Transverse colon (tissue), 4 donors: ENCODE data around the gene GHITM. TPM values are rescaled to one million over a fixed set of nuclear protein-coding genes. Genes with fewer than 3 reads are reported as not detected.
A peak's percentile ranks its signal among the peaks of the same experiment; 100 is the strongest.

ENCODE experiments used
- DNase-seq: peaks from one replicate; pipeline ENCODE4 v3.0.0-alpha.2; 2019
- H3K27ac ChIP-seq, 4 donors: fragments of 200-600 bp; sonication (generic); 2 replicates each; pipeline ENCODE4 v1.5.1; 2016 to 2018; ENCODE audit warnings: inconsistent platforms in 4 of 4
- H3K27me3 ChIP-seq: fragments of 200-600 bp; sonication (generic); 2 replicates; pipeline ENCODE4 v1.5.1; 2017; ENCODE audit warnings: inconsistent platforms
- H3K36me3 ChIP-seq, 4 donors: fragments of 200-600 bp; sonication (generic); 2 replicates each; pipeline ENCODE4 v1.5.1; 2017 to 2019; ENCODE audit warnings: inconsistent platforms in 4 of 4
- H3K4me1 ChIP-seq, 4 donors: fragments of 200-600 bp; sonication (generic); 2 replicates each; pipeline ENCODE4 v1.5.1; 2017 to 2020; ENCODE audit warnings: inconsistent platforms in 4 of 4
- H3K4me3 ChIP-seq, 4 donors: fragments of 200-600 bp; sonication (generic); 1 replicate in 1 of 4; 2 replicates in 3 of 4; pipeline versions ENCODE4 v1.5.1 to v1.6.1; 2017 to 2019; ENCODE audit warnings: inconsistent platforms in 4 of 4
- H3K9me3 ChIP-seq, 2 donors: fragments of 200-600 bp; sonication (generic); 2 replicates each; pipeline ENCODE4 v1.5.1; 2017 to 2019; ENCODE audit warnings: inconsistent platforms in 2 of 2
- EP300 ChIP-seq: sonication (generic); formaldehyde crosslinking; IDR thresholded peaks from one replicate; pipeline ENCODE4 v1.6.1; 2017; ENCODE audit warnings: antibody characterized with exemption, low read depth
- POLR2A ChIP-seq: fragments of 450-650 bp; IDR thresholded peaks from one replicate; pipeline ENCODE4 v1.6.1; 2016; ENCODE audit warnings: antibody characterized with exemption, mild to moderate bottlenecking, moderate library complexity
- POLR2AphosphoS5 ChIP-seq, 3 donors: sonication (generic); formaldehyde crosslinking; IDR thresholded peaks; one replicate each; pipeline ENCODE4 v1.6.1; 2016; ENCODE audit warnings: antibody characterized with exemption in 3 of 3
- WGBS, 2 donors: methylation state at CpG; one replicate each; pipeline ENCODE4 v1.1.5; 2018; ENCODE audit warnings: low coverage in 1 of 2; 5-methylcytosine and 5-hydroxymethylcytosine counted together
- in situ Hi-C, 4 donors: fragments of 200-750 bp; cut with MboI; loops; one replicate each; pipeline versions ENCODE4 v1.15.0 to v1.15.1; 2017; ENCODE audit warnings: low sequenced_read_pairs in 3 of 4, low pct_ligation_motif_present in 1 of 4, low pct_unique_long_range_greater_than_20kb in 1 of 4
- intact Hi-C: fragments of 100-400 bp; cut with DNase I; formaldehyde crosslinking; loops from one replicate; pipeline ENCODE4 v1.15.1; 2023; ENCODE audit warnings: low total_unique reads
- total RNA-seq, 4 donors: library from RNA; depleted of rRNA; stranded (reverse); fragments of >200 nt; gene quantifications; one replicate each; pipeline ENCODE4 v1.1.0, GENCODE V29; 2016
- TF ChIP-seq, protein P1 (sequence below), 5 experiments: fragments of 200-600 bp in 3 of 5; fragments of 450-650 bp in 2 of 5; sonication (generic) in 3 of 5; IDR thresholded peaks; 1 replicate in 2 of 5; 2 replicates in 3 of 5; pipeline ENCODE4 v1.5.1; 2016 to 2017; ENCODE audit warnings: antibody characterized with exemption in 5 of 5, inconsistent platforms in 3 of 5, mild to moderate bottlenecking in 2 of 5, moderate library complexity in 1 of 5

GHITM gene
- total RNA-seq, 4 donors from 2014 or later: 134 to 351 (median 225) TPM

GRCh38 chr10:84190621-84191020 lies 51.3 kb downstream of the GHITM start:
- DNase-seq: peak; percentile 7
- in situ Hi-C loops: no loop called here

DNA sequence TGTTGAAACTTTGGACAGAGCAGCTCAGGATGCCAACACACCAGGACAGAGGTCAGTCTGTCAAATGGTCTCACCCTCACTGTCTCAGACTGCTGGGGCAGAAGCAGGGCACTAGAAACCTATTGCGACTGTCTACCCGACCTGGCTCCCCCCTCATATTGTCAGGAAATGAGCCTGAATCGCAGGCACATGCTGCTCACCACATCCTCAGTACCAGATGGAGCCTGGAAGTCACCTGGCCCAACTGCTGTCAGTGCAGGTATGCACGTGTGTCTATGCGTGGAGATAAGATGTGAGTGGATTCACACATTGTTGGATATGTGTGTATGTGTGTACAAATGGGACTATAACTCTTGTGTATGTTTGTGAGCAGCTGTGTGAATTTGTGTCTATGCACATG lies 51.8 kb downstream of the GHITM start:
- intact Hi-C loops: no loop called here
- Histone ChIP-seq H3K4me3 (no peak overlapping the region), H3K4me1 (peaks cover 3 to 29% (median 26%) of the 10 kb centered on the region in 4 donors), H3K27me3 (peaks cover 26% of the 10 kb centered on the region), H3K36me3 (no peaks in the 10 kb centered on the region), H3K27ac (no peak overlapping the region), H3K9me3 (no peaks in the 10 kb centered on the region)
- peak; percentile 6 for DNase-seq
- in situ Hi-C loops: no loop called here
- WGBS, 2 donors: 52 to 87% methylated on average over 3 to 5 of the region's 5 CpGs
- no peak for TF ChIP-seq POLR2AphosphoS5 (IDR thresholded peaks at IDR 0.05)
- no peak for TF ChIP-seq POLR2A
- TF ChIP-seq EP300: no peak
- TF ChIP-seq, protein P1, sequence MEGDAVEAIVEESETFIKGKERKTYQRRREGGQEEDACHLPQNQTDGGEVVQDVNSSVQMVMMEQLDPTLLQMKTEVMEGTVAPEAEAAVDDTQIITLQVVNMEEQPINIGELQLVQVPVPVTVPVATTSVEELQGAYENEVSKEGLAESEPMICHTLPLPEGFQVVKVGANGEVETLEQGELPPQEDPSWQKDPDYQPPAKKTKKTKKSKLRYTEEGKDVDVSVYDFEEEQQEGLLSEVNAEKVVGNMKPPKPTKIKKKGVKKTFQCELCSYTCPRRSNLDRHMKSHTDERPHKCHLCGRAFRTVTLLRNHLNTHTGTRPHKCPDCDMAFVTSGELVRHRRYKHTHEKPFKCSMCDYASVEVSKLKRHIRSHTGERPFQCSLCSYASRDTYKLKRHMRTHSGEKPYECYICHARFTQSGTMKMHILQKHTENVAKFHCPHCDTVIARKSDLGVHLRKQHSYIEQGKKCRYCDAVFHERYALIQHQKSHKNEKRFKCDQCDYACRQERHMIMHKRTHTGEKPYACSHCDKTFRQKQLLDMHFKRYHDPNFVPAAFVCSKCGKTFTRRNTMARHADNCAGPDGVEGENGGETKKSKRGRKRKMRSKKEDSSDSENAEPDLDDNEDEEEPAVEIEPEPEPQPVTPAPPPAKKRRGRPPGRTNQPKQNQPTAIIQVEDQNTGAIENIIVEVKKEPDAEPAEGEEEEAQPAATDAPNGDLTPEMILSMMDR (IDR thresholded peaks at IDR 0.05): no peak

More at GRCh38 chr10:84190621-84191020, 51.3 kb downstream of the GHITM start:
- TF ChIP-seq POLR2A (no peak), EP300 (no peak), POLR2AphosphoS5 (IDR thresholded peaks at IDR 0.05) (no peak)
- TF ChIP-seq, protein P1 (IDR thresholded peaks at IDR 0.05): no peak
- Histone ChIP-seq H3K4me3 (no peak overlapping the region), H3K9me3 (no peaks in the 10 kb centered on the region), H3K36me3 (no peaks in the 10 kb centered on the region), H3K4me1 (peaks cover 0 to 25% (median 21%) of the 10 kb centered on the region in 4 donors), H3K27ac (no peak overlapping the region), H3K27me3 (peaks cover 24% of the 10 kb centered on the region)
- WGBS, 2 donors: 81% methylated on average over 3 of the region's 3 CpGs; no CpG with 5 or more reads in 1 of the 2 donors
- intact Hi-C loops: no loop called here

DNA sequence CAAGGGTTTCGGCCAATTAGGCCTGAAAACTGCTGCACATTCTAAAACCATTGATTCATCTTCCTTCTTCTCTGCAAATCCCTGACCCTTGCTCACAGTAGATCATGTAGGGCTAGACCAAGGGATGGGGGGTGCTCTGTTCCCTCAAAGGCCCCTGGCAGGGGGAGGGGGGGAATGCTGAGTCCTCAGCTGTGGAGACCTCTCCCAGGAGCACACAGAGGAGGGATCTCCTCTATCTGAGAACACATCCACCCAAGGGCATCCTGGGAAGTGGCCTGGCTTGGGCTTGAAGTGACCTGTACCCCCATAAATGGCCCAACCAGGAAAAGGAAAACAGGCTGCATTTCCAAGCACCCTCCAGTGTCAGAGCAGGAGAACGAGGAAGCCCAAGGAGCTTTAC lies 54.0 kb downstream of the GHITM start:
- TF ChIP-seq EP300: no peak
- TF ChIP-seq POLR2AphosphoS5 (IDR thresholded peaks at IDR 0.05): no peak
- TF ChIP-seq, protein P1 (IDR thresholded peaks at IDR 0.05): no peak
- TF ChIP-seq POLR2A: no peak
- no peak overlapping the region for H3K27ac ChIP-seq
- no peak overlapping the region for H3K4me3 ChIP-seq
- H3K9me3 ChIP-seq: no peaks in the 10 kb centered on the region
- H3K36me3 ChIP-seq: no peaks in the 10 kb centered on the region
- WGBS, 2 donors: 79 to 100% methylated on average over 1 to 2 of the region's 2 CpGs
- peaks cover 11 to 45% (median 43%) of the 10 kb centered on the region in 4 donors for H3K4me1 ChIP-seq
- no peak for DNase-seq
- H3K27me3 ChIP-seq: peaks cover 26% of the 10 kb centered on the region
- intact Hi-C loops: no loop called here
- in situ Hi-C loops: no loop called here

DNA sequence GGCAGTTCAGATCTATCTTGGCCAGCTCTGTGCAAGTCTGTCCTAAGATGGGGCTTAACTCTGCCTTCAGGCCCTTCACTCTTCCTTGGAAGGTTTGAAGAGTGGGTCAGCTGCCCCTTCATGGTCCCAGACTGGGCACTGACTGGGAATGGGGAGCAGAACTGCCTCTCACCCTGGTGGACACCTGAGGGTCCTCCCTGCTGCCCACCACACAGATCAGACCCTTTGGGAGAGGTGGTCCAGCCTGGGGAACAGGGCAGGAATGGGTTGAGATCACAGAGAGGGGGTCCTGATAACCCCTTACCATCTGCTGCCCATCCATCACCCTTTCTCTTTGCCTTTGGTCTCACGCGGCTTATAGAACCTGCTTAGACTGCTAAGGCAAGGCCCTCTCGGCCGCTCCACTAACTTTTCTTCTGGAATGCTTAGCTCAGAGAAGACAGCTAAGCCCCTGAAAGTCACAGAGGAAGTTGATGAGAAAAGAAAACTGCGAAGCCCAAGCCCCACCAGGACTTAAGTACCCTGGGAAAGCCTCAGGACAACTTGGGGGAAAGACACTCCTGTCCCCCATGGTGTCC lies 54.6 kb downstream of the GHITM start:
- Histone ChIP-seq H3K4me1 (peaks cover 11 to 43% (median 42%) of the 10 kb centered on the region in 4 donors), H3K9me3 (no peaks in the 10 kb centered on the region), H3K27ac (peak overlapping the region in 3 of 4 donors; percentile 85 to 88 (median 87)), H3K36me3 (no peaks in the 10 kb centered on the region), H3K27me3 (peaks cover 26% of the 10 kb centered on the region), H3K4me3 (peak overlapping the region; percentile 38 to 66 (median 58))
- peak; percentile 5 for DNase-seq
- TF ChIP-seq EP300 (no peak), POLR2A (no peak), POLR2AphosphoS5 (IDR thresholded peaks at IDR 0.05) (no peak)
- TF ChIP-seq, protein P1 (IDR thresholded peaks at IDR 0.05): no peak
- in situ Hi-C loops (no loop called here), intact Hi-C loops (no loop called here)
- WGBS, 2 donors: 26% methylated on average over 5 of the region's 5 CpGs; no CpG with 5 or more reads in 1 of the 2 donors
